ENCODE results near the gene CPSF4L. TPM values are rescaled to one million over a fixed set of nuclear protein-coding genes. Genes with fewer than 3 reads are reported as not detected.

Gene CPSF4L
- total and polyA plus RNA-seq, 2 of the 13 experiments (the other 11 are each of a cell fraction or from before 2014, with no cell fraction given) = 0.73 to 1.6 TPM

GRCh38 chr17:73232587-73233373, 28.9 kb downstream of the CPSF4L start (continued):
- TF ChIP-seq PLSCR1 (CRISPR knock-in tag; IDR thresholded peaks at IDR 0.05; ENCODE audit: borderline replicate concordance) (no peak), ZNF550 (CRISPR knock-in tag; IDR thresholded peaks at IDR 0.05; ENCODE audit: borderline replicate concordance) (peak; percentile 60; the same call in 1 of the 2 replicates), ZBTB3 (CRISPR knock-in tag; IDR thresholded peaks at IDR 0.05; ENCODE audit: borderline replicate concordance, low read depth) (no peak), CREB1 (IDR thresholded peaks at IDR 0.05) (no peak), CREB1 (CRISPR knock-in tag; IDR thresholded peaks at IDR 0.05) (no peak), MEIS2 (CRISPR knock-in tag; IDR thresholded peaks at IDR 0.05) (no peak), ZNF34 (CRISPR knock-in tag; IDR thresholded peaks at IDR 0.05; ENCODE audit: borderline replicate concordance) (no peak), NFE2 (CRISPR knock-in tag; IDR thresholded peaks at IDR 0.05) (no peak), ATRX (CRISPR knock-in tag; IDR thresholded peaks at IDR 0.05; ENCODE audit: borderline replicate concordance) (no peak), ZNF414 (CRISPR knock-in tag; IDR thresholded peaks at IDR 0.05) (peak; percentile 44; the same call in 1 of the 2 replicates), MXI1 (IDR thresholded peaks at IDR 0.05; ENCODE audit: borderline replicate concordance, low read depth, low read length) (no peak), NFIC (IDR thresholded peaks at IDR 0.05; ENCODE audit: low read length) (no peak), SNAI1 (CRISPR knock-in tag; IDR thresholded peaks at IDR 0.05; ENCODE audit: borderline replicate concordance) (no peak), KAT2B (IDR thresholded peaks at IDR 0.05; ENCODE audit: borderline replicate concordance, low read depth, low read length) (no peak), ZNF296 (CRISPR knock-in tag; conservative IDR thresholded peaks at IDR 0.05) (no peak), POLR2AphosphoS5 (IDR thresholded peaks at IDR 0.05; ENCODE audit: low read depth, low read length) (no peak; the same call in 1 of the 2 replicates), SALL1 (CRISPR knock-in tag; IDR thresholded peaks at IDR 0.05) (no peak), TBP (CRISPR knock-in tag; IDR thresholded peaks at IDR 0.05) (no peak), NONO (IDR thresholded peaks at IDR 0.05) (no peak), NONO (CRISPR knock-in tag; conservative IDR thresholded peaks at IDR 0.05) (no peak), ZNF75D (CRISPR knock-in tag; IDR thresholded peaks at IDR 0.05; ENCODE audit: borderline replicate concordance) (no peak), ATF4 (CRISPR knock-in tag; IDR thresholded peaks at IDR 0.05) (0 out of 4 replicates have a peak, but pooled peaks of 1 of the 2 experiments have one; percentile 12), ZNF333 (CRISPR knock-in tag; IDR thresholded peaks at IDR 0.05; ENCODE audit: borderline replicate concordance) (no peak; the same call in 1 of the 2 replicates), ZNF841 (CRISPR knock-in tag; IDR thresholded peaks at IDR 0.05; ENCODE audit: borderline replicate concordance) (no peak), DDIT3 (CRISPR knock-in tag; IDR thresholded peaks at IDR 0.05) (no peak), TERF1 (CRISPR knock-in tag; IDR thresholded peaks at IDR 0.05) (no peak), ZSCAN30 (CRISPR knock-in tag; IDR thresholded peaks at IDR 0.05) (0 out of 2 replicates have a peak, but pooled peaks have one; percentile 42), ZBTB1 (CRISPR knock-in tag; IDR thresholded peaks at IDR 0.05; ENCODE audit: borderline replicate concordance) (no peak)

Data from HepG2 (cell line).